Measurements from ENCODE around the gene SLC6A18. TPM values are rescaled to one million over a fixed set of nuclear protein-coding genes. Genes with fewer than 3 reads are reported as not detected.

The SLC6A18 gene
- total RNA-seq, 1 experiment from 2014 or later, result not detected

DNA sequence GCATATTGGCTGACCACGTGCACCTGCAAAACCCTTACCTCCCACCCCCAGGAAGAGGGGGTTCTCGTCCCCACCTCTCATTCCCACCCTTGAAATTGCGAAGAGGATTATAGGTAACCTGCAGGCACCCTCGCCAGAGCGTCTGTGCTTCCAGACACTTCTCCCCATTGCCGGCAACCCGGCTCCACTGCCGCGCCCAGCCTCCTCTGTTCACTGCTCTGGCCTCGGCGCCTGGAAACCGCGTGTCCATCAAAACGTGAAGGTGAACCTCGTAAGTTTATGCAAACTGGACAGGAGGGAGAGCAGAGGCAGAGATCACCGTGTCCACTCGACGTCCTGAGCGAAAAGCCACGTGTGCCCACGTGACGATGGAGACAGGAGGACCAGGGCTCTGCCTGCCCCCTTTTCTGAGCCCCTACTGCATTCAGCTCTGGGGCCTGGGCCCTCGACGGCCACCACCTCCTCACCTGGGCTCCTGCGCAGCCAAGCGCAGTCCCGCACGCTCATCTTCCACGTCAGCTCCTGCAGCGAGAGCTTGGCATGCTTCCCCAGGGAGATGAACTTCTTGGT lies 67.8 kb downstream of the SLC6A18 start:
- ChIA-PET CTCF (interaction anchor here (0.6 kb wide), 1 partner anchor 84 kb away, joined by 3 read pairs; no protein-coding TSS in a partner anchor), POLR2A (no interaction called here)
- Histone ChIP-seq H3K27ac (ENCODE audit: low read length) (no peak overlapping the region), H3K4me3 (ENCODE audit: low read depth in 2 of 2, low read length in 2 of 2) (no peak overlapping the region), H3K36me3 (ENCODE audit: control insufficient read depth, insufficient read depth, low read length) (no peaks in the 10 kb centered on the region), H3K4me1 (ENCODE audit: control insufficient read depth, insufficient read depth, low read length) (no peaks in the 10 kb centered on the region; the same call in 1 of the 2 replicates), H3K27me3 (ENCODE audit: control insufficient read depth, insufficient read depth, low read length) (no peaks in the 10 kb centered on the region), H3K9me3 (ENCODE audit: control insufficient read depth, insufficient read depth, low read depth, low read length) (no peaks in the 10 kb centered on the region)
- no peak for DNase-seq (ENCODE audit: low read depth, low spot score)
- TF ChIP-seq SIN3A (IDR thresholded peaks at IDR 0.05; ENCODE audit: borderline replicate concordance, insufficient read depth, low read depth, low read length) (no peak), TCF7L2 (IDR thresholded peaks at IDR 0.05; ENCODE audit: low read depth, low read length) (no peak), POLR2AphosphoS5 (IDR thresholded peaks at IDR 0.05; ENCODE audit: low read depth, low read length) (no peak)
- TF ChIP-seq, protein P1, sequence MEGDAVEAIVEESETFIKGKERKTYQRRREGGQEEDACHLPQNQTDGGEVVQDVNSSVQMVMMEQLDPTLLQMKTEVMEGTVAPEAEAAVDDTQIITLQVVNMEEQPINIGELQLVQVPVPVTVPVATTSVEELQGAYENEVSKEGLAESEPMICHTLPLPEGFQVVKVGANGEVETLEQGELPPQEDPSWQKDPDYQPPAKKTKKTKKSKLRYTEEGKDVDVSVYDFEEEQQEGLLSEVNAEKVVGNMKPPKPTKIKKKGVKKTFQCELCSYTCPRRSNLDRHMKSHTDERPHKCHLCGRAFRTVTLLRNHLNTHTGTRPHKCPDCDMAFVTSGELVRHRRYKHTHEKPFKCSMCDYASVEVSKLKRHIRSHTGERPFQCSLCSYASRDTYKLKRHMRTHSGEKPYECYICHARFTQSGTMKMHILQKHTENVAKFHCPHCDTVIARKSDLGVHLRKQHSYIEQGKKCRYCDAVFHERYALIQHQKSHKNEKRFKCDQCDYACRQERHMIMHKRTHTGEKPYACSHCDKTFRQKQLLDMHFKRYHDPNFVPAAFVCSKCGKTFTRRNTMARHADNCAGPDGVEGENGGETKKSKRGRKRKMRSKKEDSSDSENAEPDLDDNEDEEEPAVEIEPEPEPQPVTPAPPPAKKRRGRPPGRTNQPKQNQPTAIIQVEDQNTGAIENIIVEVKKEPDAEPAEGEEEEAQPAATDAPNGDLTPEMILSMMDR (IDR thresholded peaks at IDR 0.05), result no peak
- TF ChIP-seq, protein P2, sequence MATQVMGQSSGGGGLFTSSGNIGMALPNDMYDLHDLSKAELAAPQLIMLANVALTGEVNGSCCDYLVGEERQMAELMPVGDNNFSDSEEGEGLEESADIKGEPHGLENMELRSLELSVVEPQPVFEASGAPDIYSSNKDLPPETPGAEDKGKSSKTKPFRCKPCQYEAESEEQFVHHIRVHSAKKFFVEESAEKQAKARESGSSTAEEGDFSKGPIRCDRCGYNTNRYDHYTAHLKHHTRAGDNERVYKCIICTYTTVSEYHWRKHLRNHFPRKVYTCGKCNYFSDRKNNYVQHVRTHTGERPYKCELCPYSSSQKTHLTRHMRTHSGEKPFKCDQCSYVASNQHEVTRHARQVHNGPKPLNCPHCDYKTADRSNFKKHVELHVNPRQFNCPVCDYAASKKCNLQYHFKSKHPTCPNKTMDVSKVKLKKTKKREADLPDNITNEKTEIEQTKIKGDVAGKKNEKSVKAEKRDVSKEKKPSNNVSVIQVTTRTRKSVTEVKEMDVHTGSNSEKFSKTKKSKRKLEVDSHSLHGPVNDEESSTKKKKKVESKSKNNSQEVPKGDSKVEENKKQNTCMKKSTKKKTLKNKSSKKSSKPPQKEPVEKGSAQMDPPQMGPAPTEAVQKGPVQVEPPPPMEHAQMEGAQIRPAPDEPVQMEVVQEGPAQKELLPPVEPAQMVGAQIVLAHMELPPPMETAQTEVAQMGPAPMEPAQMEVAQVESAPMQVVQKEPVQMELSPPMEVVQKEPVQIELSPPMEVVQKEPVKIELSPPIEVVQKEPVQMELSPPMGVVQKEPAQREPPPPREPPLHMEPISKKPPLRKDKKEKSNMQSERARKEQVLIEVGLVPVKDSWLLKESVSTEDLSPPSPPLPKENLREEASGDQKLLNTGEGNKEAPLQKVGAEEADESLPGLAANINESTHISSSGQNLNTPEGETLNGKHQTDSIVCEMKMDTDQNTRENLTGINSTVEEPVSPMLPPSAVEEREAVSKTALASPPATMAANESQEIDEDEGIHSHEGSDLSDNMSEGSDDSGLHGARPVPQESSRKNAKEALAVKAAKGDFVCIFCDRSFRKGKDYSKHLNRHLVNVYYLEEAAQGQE (IDR thresholded peaks at IDR 0.05; ENCODE audit: insufficient read depth in 1 of 2, low read depth in 2 of 2, low read length in 1 of 2), result no peak
- intact Hi-C loops (cut with micrococcal nuclease; ENCODE audit: unreplicated experiment), result no loop called here
- in situ Hi-C loops (cut with HindIII; ENCODE audit: low pct_unique_long_range_greater_than_20kb, low sequenced_read_pairs), result no loop called here
- ATAC-seq, result no peak
- BruUV-seq (replicated peaks), result no TSS peak

DNA sequence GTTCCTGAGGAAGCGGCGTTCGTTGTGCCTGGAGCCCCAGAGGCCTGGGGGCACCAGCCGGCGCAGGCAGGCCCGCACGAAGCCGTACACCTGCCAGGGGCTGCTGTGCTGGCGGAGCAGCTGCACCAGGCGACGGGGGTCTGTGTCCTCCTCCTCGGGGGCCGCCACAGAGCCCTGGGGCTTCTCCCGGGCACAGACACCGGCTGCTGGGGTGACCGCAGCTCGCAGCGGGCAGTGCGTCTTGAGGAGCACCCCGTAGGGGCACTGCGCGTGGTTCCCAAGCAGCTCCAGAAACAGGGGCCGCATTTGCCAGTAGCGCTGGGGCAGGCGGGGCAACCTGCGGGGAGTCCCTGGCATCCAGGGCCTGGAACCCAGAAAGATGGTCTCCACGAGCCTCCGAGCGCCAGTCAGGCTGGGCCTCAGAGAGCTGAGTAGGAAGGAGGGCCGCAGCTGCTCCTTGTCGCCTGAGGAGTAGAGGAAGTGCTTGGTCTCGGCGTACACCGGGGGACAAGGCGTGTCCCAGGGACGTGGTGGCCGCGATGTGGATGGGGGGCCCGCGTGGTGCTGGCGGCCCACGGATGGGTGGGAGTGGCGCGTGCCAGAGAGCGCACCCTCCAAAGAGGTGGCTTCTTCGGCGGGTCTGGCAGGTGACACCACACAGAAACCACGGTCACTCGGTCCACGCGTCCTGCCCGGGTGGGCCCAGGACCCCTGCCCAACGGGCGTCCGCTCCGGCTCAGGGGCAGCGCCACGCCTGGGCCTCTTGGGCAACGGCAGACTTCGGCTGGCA lies 68.4 kb downstream of the SLC6A18 start:
- TF ChIP-seq SIN3A (IDR thresholded peaks at IDR 0.05; ENCODE audit: borderline replicate concordance, insufficient read depth, low read depth, low read length) (no peak), POLR2AphosphoS5 (IDR thresholded peaks at IDR 0.05; ENCODE audit: low read depth, low read length) (no peak), TCF7L2 (IDR thresholded peaks at IDR 0.05; ENCODE audit: low read depth, low read length) (no peak)
- TF ChIP-seq, protein P2 (IDR thresholded peaks at IDR 0.05; ENCODE audit: insufficient read depth in 1 of 2, low read depth in 2 of 2, low read length in 1 of 2), result no peak
- TF ChIP-seq, protein P1 (IDR thresholded peaks at IDR 0.05), result no peak
- POLR2A ChIA-PET, result no interaction called here
- H3K27ac ChIP-seq (ENCODE audit: low read length), result no peak overlapping the region
- CTCF ChIA-PET, result interaction anchor here (0.6 kb wide), 1 partner anchor 228 kb away, joined by 3 read pairs; no protein-coding TSS in a partner anchor
- H3K36me3 ChIP-seq (ENCODE audit: control insufficient read depth, insufficient read depth, low read length), result no peaks in the 10 kb centered on the region
- no peak for DNase-seq (ENCODE audit: low read depth, low spot score)
- H3K27me3 ChIP-seq (ENCODE audit: control insufficient read depth, insufficient read depth, low read length), result no peaks in the 10 kb centered on the region
- ATAC-seq, result no peak
- no TSS peak for BruUV-seq (replicated peaks)
- H3K4me1 ChIP-seq (ENCODE audit: control insufficient read depth, insufficient read depth, low read length), result no peaks in the 10 kb centered on the region; the same call in 1 of the 2 replicates
- H3K4me3 ChIP-seq (ENCODE audit: low read depth in 2 of 2, low read length in 2 of 2), result no peak overlapping the region
- H3K9me3 ChIP-seq (ENCODE audit: control insufficient read depth, insufficient read depth, low read depth, low read length), result no peaks in the 10 kb centered on the region
- in situ Hi-C loops (cut with HindIII; ENCODE audit: low pct_unique_long_range_greater_than_20kb, low sequenced_read_pairs) (no loop called here), intact Hi-C loops (cut with micrococcal nuclease; ENCODE audit: unreplicated experiment) (loop anchor here (2.0 kb wide), 1 partner anchor 29 kb away; no protein-coding TSS in a partner anchor)

Data from Panc1 (cell line).